H1 (cell line): Measurements from ENCODE around the gene ABCA9. TPM values are rescaled to one million over a fixed set of nuclear protein-coding genes. Genes with fewer than 3 reads are reported as not detected.

Source experiments
- CTCF ChIA-PET: fragments of 300-600 bp; sonication (Branson Sonifier 250); formaldehyde crosslinking; loops from one replicate; lab custom pipeline; 2021; ENCODE audit not compliant: partially characterized antibody; lab: Charles Lee
- POLR2A ChIA-PET: fragments of 300-600 bp; sonication (Branson Sonifier 250); formaldehyde crosslinking; loops from one replicate; lab custom pipeline; 2021; ENCODE audit warnings: inconsistent platforms; ENCODE audit not compliant: partially characterized antibody; lab: Charles Lee
- DNase-seq, 2 experiments: peaks; one replicate each; pipeline versions ENCODE4 v3.0.0 to v3.0.0-alpha.2; 2010 to 2022; ENCODE audit warnings: low spot score in 2 of 2, low read depth in 1 of 2, mixed read lengths in 1 of 2
- FAIRE-seq: peaks from 2 replicates; lab custom pipeline; 2011; peaks lifted over from hg19 to GRCh38; lab: Jason Lieb, UNC
- H2AFZ ChIP-seq: 2 replicates; pipeline ENCODE4 v1.8.1; 2012; ENCODE audit warnings: low read length, inconsistent platforms
- H2AK5ac ChIP-seq: 2 replicates; pipeline ENCODE4 v1.6.1; 2013; ENCODE audit warnings: low read depth, low read length
- H2BK120ac ChIP-seq: replicated peaks from 2 replicates; pipeline ENCODE3; 2013; ENCODE audit warnings: low read depth, low read length, inconsistent platforms
- H2BK12ac ChIP-seq: 2 replicates; pipeline ENCODE4 v1.6.1; 2013; ENCODE audit warnings: low read depth, low read length
- H2BK15ac ChIP-seq: 2 replicates; pipeline ENCODE4 v1.6.1; 2013; ENCODE audit warnings: low read length
- H2BK20ac ChIP-seq: 2 replicates; pipeline ENCODE4 v1.6.1; 2013; ENCODE audit warnings: low read length
- H2BK5ac ChIP-seq: 2 replicates; pipeline ENCODE4 v1.6.1; 2013; ENCODE audit warnings: low read depth, low read length
- H3K14ac ChIP-seq: 2 replicates; pipeline ENCODE4 v1.6.1; 2013; ENCODE audit warnings: inconsistent platforms; ENCODE audit not compliant: insufficient read length
- H3K18ac ChIP-seq: 2 replicates; pipeline ENCODE4 v1.6.1; 2013; ENCODE audit warnings: low read length; ENCODE audit errors: extremely low read depth
- H3K23ac ChIP-seq: 2 replicates; pipeline ENCODE4 v1.6.1; 2013; ENCODE audit warnings: inconsistent platforms; ENCODE audit not compliant: insufficient read length
- H3K23me2 ChIP-seq: 2 replicates; pipeline ENCODE4 v1.6.1; 2013; ENCODE audit warnings: low read depth, low read length
- H3K27ac ChIP-seq: 2 replicates; pipeline ENCODE4 v1.6.1; 2011; ENCODE audit warnings: low read depth, low read length, inconsistent platforms
- H3K27me3 ChIP-seq, 4 experiments: replicated peaks in 1 of 4; 1 replicate in 1 of 4; 2 replicates in 3 of 4; pipeline versions ENCODE4 v1.6.1 to v1.8.1; 2011 to 2013; ENCODE audit warnings: low read length in 3 of 4, mild to moderate bottlenecking in 3 of 4, inconsistent platforms in 2 of 4, mixed read lengths in 2 of 4, moderate library complexity in 1 of 4; ENCODE audit not compliant: control insufficient read depth in 3 of 4, insufficient read depth in 3 of 4; ENCODE audit errors: extremely low read depth in 1 of 4
- H3K36me3 ChIP-seq, 4 experiments: 2 replicates each; pipeline versions ENCODE4 v1.6.1 to v1.8.1; 2011 to 2013; ENCODE audit warnings: mild to moderate bottlenecking in 4 of 4, low read length in 3 of 4, moderate library complexity in 2 of 4, control low read depth in 1 of 4, inconsistent platforms in 1 of 4; ENCODE audit not compliant: insufficient read depth in 4 of 4, control insufficient read depth in 2 of 4
- H3K4ac ChIP-seq: replicated peaks from 2 replicates; pipeline ENCODE3; 2013; ENCODE audit warnings: low read length, low read depth, mixed read lengths, inconsistent platforms; ENCODE audit not compliant: insufficient read length
- H3K4me1 ChIP-seq, 4 experiments: replicated peaks in 1 of 4; 1 replicate in 1 of 4; 2 replicates in 3 of 4; pipeline versions ENCODE4 v1.6.1 to v1.8.1; 2011 to 2013; ENCODE audit warnings: low read length in 3 of 4, inconsistent platforms in 2 of 4, mixed read lengths in 1 of 4; ENCODE audit not compliant: insufficient read depth in 4 of 4, control insufficient read depth in 3 of 4
- H3K4me2 ChIP-seq, 2 experiments: 2 replicates each; pipeline versions ENCODE4 v1.6.1 to v1.8.1; 2011 to 2013; ENCODE audit warnings: low read depth in 2 of 2, low read length in 2 of 2, control low read depth in 1 of 2, inconsistent platforms in 1 of 2, mild to moderate bottlenecking in 1 of 2; ENCODE audit not compliant: insufficient read depth in 1 of 2
- H3K4me3 ChIP-seq, 4 experiments: fragments of 200-600, 300-600 bp in 1 of 4; sonication (generic), shearing (Covaris generic), sonication (Bioruptor Twin) in 1 of 4; 2 replicates each; pipeline versions ENCODE4 v1.5.1 to v1.8.1; 2011 to 2016; ENCODE audit warnings: low read length in 4 of 4, low read depth in 3 of 4, control low read depth in 2 of 4, inconsistent platforms in 2 of 4, mild to moderate bottlenecking in 2 of 4, mixed read lengths in 1 of 4, moderate library complexity in 1 of 4; ENCODE audit not compliant: insufficient read depth in 2 of 4; ENCODE audit errors: extremely low read depth in 1 of 4
- H3K56ac ChIP-seq: replicated peaks from 2 replicates; pipeline ENCODE3; 2013; ENCODE audit warnings: low read depth, mild to moderate bottlenecking, mixed read lengths, low read length, inconsistent platforms; ENCODE audit not compliant: insufficient read length
- H3K79me1 ChIP-seq: 2 replicates; pipeline ENCODE4 v1.6.1; 2013; ENCODE audit warnings: low read depth, low read length, control low read depth
- H3K79me2 ChIP-seq, 2 experiments: 2 replicates each; pipeline versions ENCODE4 v1.6.1 to v1.8.1; 2012 to 2013; ENCODE audit warnings: low read length in 2 of 2, mild to moderate bottlenecking in 2 of 2, inconsistent platforms in 1 of 2; ENCODE audit not compliant: insufficient read depth in 2 of 2, control insufficient read depth in 1 of 2
- H3K9ac ChIP-seq, 4 experiments: replicated peaks in 1 of 4; 1 replicate in 1 of 4; 2 replicates in 3 of 4; pipeline versions ENCODE4 v1.6.1 to v1.8.1; 2011 to 2013; ENCODE audit warnings: low read depth in 3 of 4, low read length in 3 of 4, control low read depth in 2 of 4, mild to moderate bottlenecking in 2 of 4, moderate library complexity in 2 of 4, inconsistent platforms in 1 of 4; ENCODE audit errors: extremely low read depth in 1 of 4
- H3K9me3 ChIP-seq, 2 experiments: 2 replicates each; pipeline versions ENCODE4 v1.6.1 to v1.8.1; 2012 to 2013; ENCODE audit warnings: mild to moderate bottlenecking in 2 of 2, moderate library complexity in 2 of 2, control low read depth in 1 of 2, inconsistent platforms in 1 of 2, low read depth in 1 of 2, low read length in 1 of 2, mixed read lengths in 1 of 2; ENCODE audit not compliant: insufficient read depth in 2 of 2
- H4K20me1 ChIP-seq, 2 experiments: replicated peaks in 1 of 2; 2 replicates each; pipeline versions ENCODE3 to v1.8.1; 2011 to 2013; ENCODE audit warnings: inconsistent platforms in 2 of 2, low read length in 2 of 2, mild to moderate bottlenecking in 1 of 2; ENCODE audit not compliant: insufficient read depth in 2 of 2, control insufficient read depth in 1 of 2
- H4K5ac ChIP-seq: 2 replicates; pipeline ENCODE4 v1.6.1; 2013; ENCODE audit warnings: low read length, low read depth, mixed read lengths, inconsistent platforms; ENCODE audit not compliant: insufficient read length
- H4K8ac ChIP-seq: 2 replicates; pipeline ENCODE4 v1.8.0; 2013; ENCODE audit warnings: mild to moderate bottlenecking, moderate library complexity, low read length, inconsistent platforms; ENCODE audit not compliant: insufficient read depth; ENCODE audit errors: extremely low read depth
- H4K91ac ChIP-seq: replicated peaks from 2 replicates; pipeline ENCODE3; 2013; ENCODE audit warnings: low read length, mixed read lengths, inconsistent platforms; ENCODE audit not compliant: insufficient read length
- RAD21 ChIP-seq, 2 experiments: IDR thresholded peaks in 1 of 2; conservative IDR thresholded peaks in 1 of 2; 2 replicates each; pipeline ENCODE4 v1.6.1; 2011; ENCODE audit warnings: low read depth in 2 of 2, low read length in 2 of 2, improper control_type of control experiment in 1 of 2, inconsistent platforms in 1 of 2, mild to moderate bottlenecking in 1 of 2, moderate library complexity in 1 of 2
- SIN3A ChIP-seq, 2 experiments: IDR thresholded peaks in 1 of 2; conservative IDR thresholded peaks in 1 of 2; 2 replicates each; pipeline ENCODE4 v1.6.1; 2011 to 2012; ENCODE audit warnings: low read length in 2 of 2, improper control_type of control experiment in 1 of 2, low read depth in 1 of 2, mild to moderate bottlenecking in 1 of 2
- YY1 ChIP-seq: IDR thresholded peaks from 2 replicates; pipeline ENCODE4 v1.6.1; 2011; ENCODE audit warnings: low read depth, mild to moderate bottlenecking, low read length
- WGBS, 2 experiments: shearing (Covaris generic) in 1 of 2; methylation state at CpG; one replicate each; pipeline versions ENCODE4 v1.1.6 to v1.1.7; 2013 to 2015; ENCODE audit warnings: low lambda C conversion rate in 2 of 2, mixed read lengths in 2 of 2, inconsistent platforms in 1 of 2, low coverage in 1 of 2, missing lambda C conversion rate in 1 of 2; ENCODE audit not compliant: insufficient replicate concordance in 2 of 2, insufficient coverage in 1 of 2, insufficient read length in 1 of 2; ENCODE audit errors: extremely low coverage in 1 of 2, missing lambda C conversion rate in 1 of 2; 5-methylcytosine and 5-hydroxymethylcytosine counted together
- polyA plus RNA-seq, 7 experiments: library from polyadenylated mRNA; depleted of rRNA in 3 of 7; stranded (reverse) in 5 of 7; unstranded in 2 of 7; fragments of >200 nt in 5 of 7; fragments of 200-250 nt in 2 of 7; gene quantifications; 1 replicate in 5 of 7; 2 replicates in 1 of 7; 4 replicates in 1 of 7; pipeline versions ENCODE4 v1.2.1 to v1.2.3, GENCODE V29; 2011 to 2013; ENCODE audit warnings: missing spikeins in 2 of 7, mixed read lengths in 2 of 7
- total RNA-seq: library from RNA; stranded (reverse); fragmentation: NEBNext Ultra II Directional; extraction: Animal tissue kit (Norgen Biotek cat#: 25700); gene quantifications from 2 replicates; pipeline ENCODE4 v1.2.1, GENCODE V29; 2021
- TF ChIP-seq, protein P1 (sequence below), 3 experiments: IDR thresholded peaks; 1 replicate in 2 of 3; 2 replicates in 1 of 3; pipeline versions ENCODE4 v1.5.1 to v1.6.1; 2011; ENCODE audit warnings: low read length in 3 of 3, mild to moderate bottlenecking in 3 of 3, inconsistent platforms in 2 of 3, low read depth in 1 of 3, moderate library complexity in 1 of 3; ENCODE audit not compliant: insufficient read depth in 1 of 3; ENCODE audit errors: control extremely low read depth in 1 of 3

ABCA9 gene
- total and polyA plus RNA-seq, 2 of the 8 experiments (the other 6 are each of a cell fraction or from before 2014, with no cell fraction given): not detected

GRCh38 chr17:69058165-69058564 lies 2.6 kb downstream of the ABCA9 start:
- H2BK20ac ChIP-seq: no peak overlapping the region
- H3K9me3 ChIP-seq: no peaks in the 10 kb centered on the region
- TF ChIP-seq YY1: peak; percentile 25; the same call in 1 of the 2 replicates
- TF ChIP-seq RAD21 (IDR thresholded peaks at IDR 0.05 in 1 of 2, conservative IDR thresholded peaks at IDR 0.05 in 1 of 2; ENCODE audit: low read depth in 2 of 2, low read length in 2 of 2): peak; percentile 72 to 81
- TF ChIP-seq SIN3A (conservative IDR thresholded peaks at IDR 0.05 in 1 of 2, IDR thresholded peaks at IDR 0.05 in 1 of 2; ENCODE audit: low read depth in 1 of 2, low read length in 2 of 2): no peak
- TF ChIP-seq, protein P1, sequence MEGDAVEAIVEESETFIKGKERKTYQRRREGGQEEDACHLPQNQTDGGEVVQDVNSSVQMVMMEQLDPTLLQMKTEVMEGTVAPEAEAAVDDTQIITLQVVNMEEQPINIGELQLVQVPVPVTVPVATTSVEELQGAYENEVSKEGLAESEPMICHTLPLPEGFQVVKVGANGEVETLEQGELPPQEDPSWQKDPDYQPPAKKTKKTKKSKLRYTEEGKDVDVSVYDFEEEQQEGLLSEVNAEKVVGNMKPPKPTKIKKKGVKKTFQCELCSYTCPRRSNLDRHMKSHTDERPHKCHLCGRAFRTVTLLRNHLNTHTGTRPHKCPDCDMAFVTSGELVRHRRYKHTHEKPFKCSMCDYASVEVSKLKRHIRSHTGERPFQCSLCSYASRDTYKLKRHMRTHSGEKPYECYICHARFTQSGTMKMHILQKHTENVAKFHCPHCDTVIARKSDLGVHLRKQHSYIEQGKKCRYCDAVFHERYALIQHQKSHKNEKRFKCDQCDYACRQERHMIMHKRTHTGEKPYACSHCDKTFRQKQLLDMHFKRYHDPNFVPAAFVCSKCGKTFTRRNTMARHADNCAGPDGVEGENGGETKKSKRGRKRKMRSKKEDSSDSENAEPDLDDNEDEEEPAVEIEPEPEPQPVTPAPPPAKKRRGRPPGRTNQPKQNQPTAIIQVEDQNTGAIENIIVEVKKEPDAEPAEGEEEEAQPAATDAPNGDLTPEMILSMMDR (IDR thresholded peaks at IDR 0.05; ENCODE audit: control extremely low read depth in 1 of 3, insufficient read depth in 1 of 3, low read depth in 1 of 3, low read length in 3 of 3): peak in 2 of 3 experiments; percentile 76 to 98; a peak in 3 of 4 replicates
- H2BK15ac ChIP-seq: no peak overlapping the region
- H2AFZ ChIP-seq: no peak overlapping the region
- H3K27me3 ChIP-seq: no peaks in the 10 kb centered on the region
- H3K56ac ChIP-seq: no peak overlapping the region
- H3K23ac ChIP-seq: no peak overlapping the region
- no peaks in the 10 kb centered on the region for H3K23me2 ChIP-seq
- no peak overlapping the region for H3K4me2 ChIP-seq
- no peaks in the 10 kb centered on the region for H4K20me1 ChIP-seq
- ChIA-PET POLR2A (no interaction called here), CTCF (interaction anchor here (0.5 to 3.2 kb wide), 22 partner anchors 8 to 293 kb away, joined by 3 to 24 read pairs (median 4); no protein-coding TSS in a partner anchor)
- H3K4me3 ChIP-seq: no peak overlapping the region
- no peak overlapping the region for H3K18ac ChIP-seq
- no peak overlapping the region for H3K9ac ChIP-seq
- no peak overlapping the region for H4K91ac ChIP-seq
- WGBS, 2 experiments: 91% methylated on average over 1 of the region's 1 CpG; no CpG with 5 or more reads in 1 of the 2 experiments
- no peak overlapping the region for H3K14ac ChIP-seq
- H3K79me1 ChIP-seq: no peaks in the 10 kb centered on the region
- no peaks in the 10 kb centered on the region for H3K36me3 ChIP-seq
- FAIRE-seq: no peak
- no peak overlapping the region for H2BK120ac ChIP-seq
- H2BK12ac ChIP-seq: no peak overlapping the region
- no peak overlapping the region for H3K27ac ChIP-seq
- H4K5ac ChIP-seq: no peak overlapping the region
- no peak overlapping the region for H3K4ac ChIP-seq
- H4K8ac ChIP-seq: no peak overlapping the region
- H2AK5ac ChIP-seq: no peak overlapping the region
- H2BK5ac ChIP-seq: no peak overlapping the region
- H3K79me2 ChIP-seq: no peaks in the 10 kb centered on the region
- no peaks in the 10 kb centered on the region; a peak in 1 of 7 replicates for H3K4me1 ChIP-seq
- DNase-seq: no peak
